Heart left ventricle (tissue), 13 donors: ENCODE measurements around the gene AFF1.

Experiments used
- CTCF ChIP-seq, 12 donors: fragments of 200-600 bp; sonication (generic) in 4 of 12; IDR thresholded peaks; one replicate each; pipeline versions ENCODE4 v1.5.0 to v1.8.0; 2018 to 2022; ENCODE audit warnings: antibody characterized with exemption in 12 of 12, mild to moderate bottlenecking in 5 of 12
- POLR2A ChIP-seq, 2 donors: fragments of 450-650 bp; IDR thresholded peaks; one replicate each; pipeline ENCODE4 v1.6.1; 2017; ENCODE audit warnings: antibody characterized with exemption in 2 of 2, mild to moderate bottlenecking in 2 of 2, moderate library complexity in 2 of 2
- donor health status: ischemic (EF 13 %, LVEDD 7.1; RV severe dilation, severe dysfunction).
- donor health status: DM: no; HTN: yes; CAD: no.
- donor health status: DM: no; HTN: no; CAD: no.
- donor health status: ischemic (EF 25% LVEDD 6.9; RV normal size, moderate dysfunction).
- donor health status: ischemic (EF 25% LVEDD 5.7; RV mildly dilated, moderate dysfunction).
- donor health status: ischemic (EF 35%, LVEDD 5.7; RV mildly dilated, moderate dysfunction).
- donor health status: nonischemic (EF 11% LVEDD 7.7; RV severe dilation, severe dysfunction).
- donor health status: DM: yes; HTN: yes; CAD: no.
- donor health status: PGD.
- donor health status: ischemic (EF 29% LVEDD 5.4; RV normal size, mild dysfunction).
- donor health status: nonischemic (EF 23%, LVEDD 6.1; RV moderate dilation, normal function).

- no peak for TF ChIP-seq CTCF (IDR thresholded peaks at IDR 0.05)
- no peak for TF ChIP-seq POLR2A (IDR thresholded peaks at IDR 0.05)
These were observed 132.5 kb downstream of the AFF1 start for GRCh38 chr4:87067124-87067885.
